Measurements from ENCODE around the gene ZNF492.

ZNF492 gene

DNA sequence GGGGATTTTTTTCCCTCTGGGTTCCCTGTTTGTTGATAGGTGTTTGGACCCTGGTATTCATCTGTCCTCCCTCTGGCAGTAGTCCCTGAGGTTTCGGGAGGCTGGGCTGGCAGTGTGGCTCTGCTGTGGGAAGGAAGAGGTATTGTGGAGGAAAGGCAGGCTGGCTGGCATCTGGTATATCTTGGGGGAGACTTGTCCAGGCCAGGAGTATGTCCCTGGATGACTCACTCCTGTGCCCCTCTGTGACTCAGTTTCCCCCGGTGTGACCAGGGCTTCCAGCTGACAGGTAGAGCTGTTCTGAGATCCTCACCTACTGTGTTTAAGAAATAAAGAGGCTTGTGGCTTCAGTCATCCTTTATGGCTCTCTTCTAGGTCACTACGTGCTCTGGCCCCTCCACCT, 14.2 kb upstream of the ZNF492 start:
- TF ChIP-seq, protein P1, sequence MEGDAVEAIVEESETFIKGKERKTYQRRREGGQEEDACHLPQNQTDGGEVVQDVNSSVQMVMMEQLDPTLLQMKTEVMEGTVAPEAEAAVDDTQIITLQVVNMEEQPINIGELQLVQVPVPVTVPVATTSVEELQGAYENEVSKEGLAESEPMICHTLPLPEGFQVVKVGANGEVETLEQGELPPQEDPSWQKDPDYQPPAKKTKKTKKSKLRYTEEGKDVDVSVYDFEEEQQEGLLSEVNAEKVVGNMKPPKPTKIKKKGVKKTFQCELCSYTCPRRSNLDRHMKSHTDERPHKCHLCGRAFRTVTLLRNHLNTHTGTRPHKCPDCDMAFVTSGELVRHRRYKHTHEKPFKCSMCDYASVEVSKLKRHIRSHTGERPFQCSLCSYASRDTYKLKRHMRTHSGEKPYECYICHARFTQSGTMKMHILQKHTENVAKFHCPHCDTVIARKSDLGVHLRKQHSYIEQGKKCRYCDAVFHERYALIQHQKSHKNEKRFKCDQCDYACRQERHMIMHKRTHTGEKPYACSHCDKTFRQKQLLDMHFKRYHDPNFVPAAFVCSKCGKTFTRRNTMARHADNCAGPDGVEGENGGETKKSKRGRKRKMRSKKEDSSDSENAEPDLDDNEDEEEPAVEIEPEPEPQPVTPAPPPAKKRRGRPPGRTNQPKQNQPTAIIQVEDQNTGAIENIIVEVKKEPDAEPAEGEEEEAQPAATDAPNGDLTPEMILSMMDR (IDR thresholded peaks at IDR 0.05; ENCODE audit: low read depth, low read length), result no peak
- no peak overlapping the region for H3K4me3 ChIP-seq (ENCODE audit: low read depth, low read length)

DNA sequence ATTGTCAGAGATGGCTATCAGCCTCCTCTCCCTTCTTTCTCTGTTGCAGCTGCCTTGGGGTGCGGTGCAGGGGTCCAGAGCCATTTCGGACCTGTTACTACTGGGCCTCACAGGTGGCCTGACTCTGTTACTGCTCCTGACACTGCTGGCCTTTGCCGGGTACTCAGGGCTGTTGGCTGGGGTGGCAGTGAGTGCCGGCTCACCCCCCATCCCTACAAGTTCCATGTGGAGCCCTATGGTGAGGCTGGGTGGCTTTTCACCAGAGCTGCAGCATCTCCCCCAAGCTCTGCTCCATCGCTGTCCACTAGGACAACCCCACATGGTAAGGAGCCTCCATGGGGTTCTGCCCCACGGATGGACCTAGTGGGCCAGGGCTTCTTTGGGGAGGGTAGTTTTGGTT, 13.7 kb upstream of the ZNF492 start:
- TF ChIP-seq, protein P1 (IDR thresholded peaks at IDR 0.05; ENCODE audit: low read depth, low read length), result no peak
- H3K4me3 ChIP-seq (ENCODE audit: low read depth, low read length), result no peak overlapping the region

DNA sequence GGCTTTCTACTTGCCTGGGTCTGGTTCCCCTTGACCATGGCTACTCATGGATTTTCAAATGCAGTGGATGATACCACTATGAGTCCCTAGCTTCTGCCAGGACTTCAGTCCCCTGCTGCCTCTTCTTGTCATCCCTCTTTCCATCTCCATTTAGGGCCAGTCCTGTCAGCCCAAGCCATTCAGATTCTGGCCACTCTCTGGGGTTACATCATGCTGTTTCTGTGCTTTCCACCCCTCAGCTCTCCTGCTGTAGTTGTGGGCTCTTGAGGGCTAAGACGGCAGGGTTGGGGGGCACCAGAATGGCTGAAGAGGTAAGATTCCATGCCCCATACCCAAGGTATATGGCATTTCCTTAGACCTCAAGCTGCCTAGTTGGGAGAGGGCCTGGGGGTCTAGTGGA, 13.2 kb upstream of the ZNF492 start:
- H3K4me3 ChIP-seq (ENCODE audit: low read depth, low read length), result no peak overlapping the region
- TF ChIP-seq, protein P1 (IDR thresholded peaks at IDR 0.05; ENCODE audit: low read depth, low read length), result no peak

GRCh38 chr19:22622020-22622419, 12.1 kb upstream of the ZNF492 start:
- TF ChIP-seq, protein P1 (IDR thresholded peaks at IDR 0.05; ENCODE audit: low read depth, low read length), result no peak
- H3K4me3 ChIP-seq (ENCODE audit: low read depth, low read length), result no peak overlapping the region

DNA sequence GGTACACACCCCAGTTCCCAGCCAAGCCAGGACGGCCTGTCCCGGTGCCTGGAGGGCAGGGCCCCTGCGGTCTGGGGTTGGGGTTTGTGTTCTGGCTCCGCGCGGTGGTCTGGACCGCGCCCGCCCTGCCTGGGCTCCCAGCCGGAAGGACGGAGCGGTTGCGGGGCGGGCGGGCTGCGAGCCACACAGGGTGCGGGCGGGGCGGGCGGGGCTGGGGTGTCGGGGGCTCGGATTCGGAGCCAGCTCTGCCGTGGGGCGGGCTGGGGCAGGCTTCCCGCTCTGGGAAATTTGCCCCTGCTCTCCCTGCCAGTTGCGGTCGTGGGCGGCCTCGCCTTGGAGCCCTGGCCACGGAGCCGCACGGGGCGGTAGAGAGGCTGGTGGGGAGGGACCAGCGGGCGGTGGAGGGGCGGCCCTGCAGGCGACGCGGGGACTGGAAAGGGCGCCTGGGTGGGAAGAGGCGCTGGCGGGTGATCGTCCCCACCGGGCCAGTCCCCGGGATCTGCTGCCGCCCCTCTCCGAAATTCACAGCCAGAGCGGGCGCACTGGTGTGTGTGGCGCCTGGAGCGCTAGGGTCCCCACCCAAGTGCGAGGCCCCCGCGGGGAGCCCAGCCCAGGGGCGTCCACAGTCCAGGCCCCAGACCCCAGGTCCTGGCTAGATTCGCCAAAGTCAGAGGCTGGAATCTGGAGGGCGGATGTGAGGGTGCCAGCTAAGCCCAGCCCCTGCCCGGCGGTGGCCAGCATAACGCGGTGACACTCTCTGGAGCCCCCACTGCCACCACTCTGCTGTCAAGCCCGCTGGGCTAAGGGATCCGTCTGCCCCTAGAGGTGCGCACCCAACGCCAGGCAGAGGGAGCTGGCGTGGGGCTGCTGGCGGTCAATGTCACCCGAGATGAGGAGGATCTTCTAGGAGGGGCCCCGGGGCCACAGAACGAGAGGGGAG, 11.0 kb upstream of the ZNF492 start:
- no peak overlapping the region for H3K4me3 ChIP-seq (ENCODE audit: low read depth, low read length)
- TF ChIP-seq, protein P1 (IDR thresholded peaks at IDR 0.05; ENCODE audit: low read depth, low read length), result no peak

DNA sequence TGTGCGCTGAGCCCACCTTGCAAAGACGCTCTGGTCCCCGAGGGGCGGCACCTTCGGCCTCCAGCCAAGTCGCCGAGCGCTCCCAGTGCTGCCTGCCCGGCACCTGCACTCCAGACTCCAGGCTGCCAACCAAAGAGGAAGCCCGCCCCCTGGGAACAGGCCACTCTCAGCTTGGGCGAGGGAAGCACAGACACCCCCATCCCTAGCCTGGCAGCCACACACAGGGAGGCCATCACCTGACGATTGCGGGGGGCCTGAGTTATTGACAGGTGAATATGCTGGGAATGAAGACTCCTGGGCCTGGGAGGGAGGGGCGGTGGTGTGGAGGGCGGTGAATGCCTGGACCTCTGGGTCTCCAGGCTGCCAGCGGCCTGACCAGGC, 10.3 kb upstream of the ZNF492 start:
- TF ChIP-seq, protein P1 (IDR thresholded peaks at IDR 0.05; ENCODE audit: low read depth, low read length), result no peak
- H3K4me3 ChIP-seq (ENCODE audit: low read depth, low read length), result no peak overlapping the region

DNA sequence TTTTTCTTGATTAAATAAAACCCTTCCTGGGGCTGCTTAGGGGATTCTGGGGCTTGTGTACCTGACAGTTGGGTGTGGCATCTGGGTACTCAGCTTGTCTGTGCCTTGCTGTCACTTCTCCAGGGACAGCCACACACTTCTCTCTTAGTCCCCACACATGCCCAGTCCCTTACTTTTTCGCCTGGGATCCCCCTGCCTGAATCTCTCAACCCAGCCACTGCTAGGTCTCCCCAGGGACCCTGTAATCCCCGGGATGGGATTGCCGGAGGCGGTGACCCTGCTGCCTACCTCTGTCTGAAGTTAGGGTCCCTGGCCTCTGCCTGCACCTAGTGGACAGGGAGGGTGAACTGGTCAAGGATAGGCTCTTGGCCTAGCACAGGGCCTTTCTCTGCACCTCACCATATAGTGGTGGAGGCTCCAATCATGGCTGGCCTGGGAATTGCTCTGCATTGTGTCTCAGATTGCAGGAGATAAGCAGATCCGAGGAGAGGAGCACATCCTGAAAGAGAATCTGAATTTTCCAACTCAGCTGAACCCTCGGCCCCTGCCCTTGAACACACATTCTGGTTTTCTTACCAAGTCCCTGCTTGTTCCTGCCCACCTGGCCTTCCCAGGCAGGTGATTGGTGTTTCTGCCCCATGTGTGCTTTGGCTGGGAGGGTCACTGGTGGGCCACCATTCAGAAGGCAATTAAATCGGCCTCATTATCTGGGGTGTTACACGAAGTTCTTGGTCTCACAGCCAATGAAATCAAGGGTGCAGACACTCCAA, 8.7 kb upstream of the ZNF492 start:
- no peak overlapping the region for H3K4me3 ChIP-seq (ENCODE audit: low read depth, low read length)
- TF ChIP-seq, protein P1 (IDR thresholded peaks at IDR 0.05; ENCODE audit: low read depth, low read length), result no peak

Measured in WI38 (cell line).